Measurements from ENCODE around the gene ABCC10. TPM values are rescaled to one million over a fixed set of nuclear protein-coding genes. Genes with fewer than 3 reads are reported as not detected.
"Not testable (repeated sequence)": the region's sequence is repeated elsewhere in the genome, so short reads cannot be mapped to it uniquely, and the experiment has no call there.

ABCC10 gene
- total RNA-seq, 1 donor from 2014 or later, result 22.8 TPM

DNA sequence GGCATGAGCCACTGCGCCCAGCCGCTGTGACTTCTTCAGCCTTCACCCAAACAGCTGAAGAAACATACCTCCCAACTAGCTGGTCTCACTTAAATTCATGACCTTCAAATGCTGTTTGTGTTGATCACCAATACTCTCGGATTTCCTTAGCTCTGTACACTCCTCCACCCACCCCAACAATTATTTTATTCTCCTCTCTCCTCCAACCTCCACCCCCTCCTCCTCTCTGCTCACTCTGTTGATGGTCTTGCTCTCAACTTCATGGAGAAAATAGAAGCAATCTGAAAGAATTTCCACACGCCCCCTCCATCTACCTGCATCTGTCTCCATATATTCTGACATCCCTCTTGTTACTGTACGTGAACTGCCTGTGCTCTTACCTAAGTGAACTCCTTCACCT is 34.6 kb downstream of the ABCC10 start:
- TF ChIP-seq, protein P1, sequence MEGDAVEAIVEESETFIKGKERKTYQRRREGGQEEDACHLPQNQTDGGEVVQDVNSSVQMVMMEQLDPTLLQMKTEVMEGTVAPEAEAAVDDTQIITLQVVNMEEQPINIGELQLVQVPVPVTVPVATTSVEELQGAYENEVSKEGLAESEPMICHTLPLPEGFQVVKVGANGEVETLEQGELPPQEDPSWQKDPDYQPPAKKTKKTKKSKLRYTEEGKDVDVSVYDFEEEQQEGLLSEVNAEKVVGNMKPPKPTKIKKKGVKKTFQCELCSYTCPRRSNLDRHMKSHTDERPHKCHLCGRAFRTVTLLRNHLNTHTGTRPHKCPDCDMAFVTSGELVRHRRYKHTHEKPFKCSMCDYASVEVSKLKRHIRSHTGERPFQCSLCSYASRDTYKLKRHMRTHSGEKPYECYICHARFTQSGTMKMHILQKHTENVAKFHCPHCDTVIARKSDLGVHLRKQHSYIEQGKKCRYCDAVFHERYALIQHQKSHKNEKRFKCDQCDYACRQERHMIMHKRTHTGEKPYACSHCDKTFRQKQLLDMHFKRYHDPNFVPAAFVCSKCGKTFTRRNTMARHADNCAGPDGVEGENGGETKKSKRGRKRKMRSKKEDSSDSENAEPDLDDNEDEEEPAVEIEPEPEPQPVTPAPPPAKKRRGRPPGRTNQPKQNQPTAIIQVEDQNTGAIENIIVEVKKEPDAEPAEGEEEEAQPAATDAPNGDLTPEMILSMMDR (IDR thresholded peaks at IDR 0.05), result no peak
- no peak for TF ChIP-seq POLR2A (IDR thresholded peaks at IDR 0.05)
- TF ChIP-seq POLR2AphosphoS5 (IDR thresholded peaks at IDR 0.05; ENCODE audit: insufficient read depth in 1 of 2, low read depth in 1 of 2), result no peak
- no peaks in the 10 kb centered on the region for H3K9me3 ChIP-seq
- no peak overlapping the region for H3K4me3 ChIP-seq
- no peak overlapping the region for H3K27ac ChIP-seq
- DNase-seq (ENCODE audit: extremely low spot score in 2 of 2), result no peak
- H3K27me3 ChIP-seq, result no peaks in the 10 kb centered on the region
- intact Hi-C loops (cut with DNase I), result no loop called here
- H3K36me3 ChIP-seq, result no peaks in the 10 kb centered on the region
- no peaks in the 10 kb centered on the region for H3K4me1 ChIP-seq

DNA sequence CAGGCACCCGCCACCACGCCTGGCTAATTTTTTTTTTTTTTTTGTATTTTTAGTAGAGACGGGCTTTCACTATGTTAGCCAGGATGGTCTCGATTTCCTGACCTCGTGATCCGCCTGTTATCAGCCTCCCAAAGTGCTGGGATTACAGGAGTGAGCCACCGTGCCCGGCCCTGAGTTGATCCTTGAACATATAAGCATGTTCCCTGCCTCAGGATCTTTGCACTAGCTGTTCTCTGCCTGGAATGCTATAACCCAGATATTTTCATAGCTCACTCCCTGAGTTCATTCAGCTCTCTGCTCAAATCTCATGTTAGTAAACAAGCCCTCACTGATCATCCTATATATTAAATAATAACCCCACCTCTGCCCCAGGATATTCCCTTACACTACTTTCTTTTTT is 37.0 kb downstream of the ABCC10 start:
- no peaks in the 10 kb centered on the region for H3K4me1 ChIP-seq
- no peak for DNase-seq (ENCODE audit: extremely low spot score in 2 of 2)
- no peaks in the 10 kb centered on the region for H3K9me3 ChIP-seq
- no peaks in the 10 kb centered on the region for H3K27me3 ChIP-seq
- H3K27ac ChIP-seq, result no peak overlapping the region
- intact Hi-C loops (cut with DNase I), result no loop called here
- H3K36me3 ChIP-seq, result no peaks in the 10 kb centered on the region
- H3K4me3 ChIP-seq, result no peak overlapping the region
- TF ChIP-seq POLR2A (IDR thresholded peaks at IDR 0.05), result no peak
- no peak for TF ChIP-seq POLR2AphosphoS5 (IDR thresholded peaks at IDR 0.05; ENCODE audit: insufficient read depth in 1 of 2, low read depth in 1 of 2)
- TF ChIP-seq, protein P1 (IDR thresholded peaks at IDR 0.05), result no peak

DNA sequence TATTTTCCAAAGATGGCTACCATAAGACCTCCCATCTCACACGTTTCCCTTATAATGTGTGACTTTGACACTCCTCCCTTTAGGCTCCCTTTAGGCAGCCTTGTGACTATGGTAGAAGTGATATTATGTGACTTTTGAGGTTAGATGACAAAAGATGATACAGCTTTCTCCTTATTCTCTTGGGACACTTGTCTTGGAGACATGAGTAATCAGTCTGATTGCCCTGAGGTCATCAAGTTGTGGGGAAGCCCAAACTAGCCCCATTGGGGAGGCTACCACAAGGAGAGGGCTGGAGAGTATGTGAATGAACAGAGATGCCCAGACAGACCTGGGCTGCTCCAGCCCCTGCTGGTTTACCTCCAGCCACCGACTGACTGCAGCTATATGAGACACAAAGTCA is 38.6 kb downstream of the ABCC10 start:
- intact Hi-C loops (cut with DNase I), result no loop called here
- no peak overlapping the region for H3K4me3 ChIP-seq
- DNase-seq (ENCODE audit: extremely low spot score in 2 of 2), result no peak
- H3K9me3 ChIP-seq, result no peaks in the 10 kb centered on the region
- no peaks in the 10 kb centered on the region for H3K36me3 ChIP-seq
- no peak overlapping the region for H3K27ac ChIP-seq
- no peaks in the 10 kb centered on the region for H3K27me3 ChIP-seq
- H3K4me1 ChIP-seq, result no peaks in the 10 kb centered on the region
- TF ChIP-seq POLR2AphosphoS5 (IDR thresholded peaks at IDR 0.05; ENCODE audit: insufficient read depth in 1 of 2, low read depth in 1 of 2) (no peak), POLR2A (IDR thresholded peaks at IDR 0.05) (no peak)
- TF ChIP-seq, protein P1 (IDR thresholded peaks at IDR 0.05), result no peak

DNA sequence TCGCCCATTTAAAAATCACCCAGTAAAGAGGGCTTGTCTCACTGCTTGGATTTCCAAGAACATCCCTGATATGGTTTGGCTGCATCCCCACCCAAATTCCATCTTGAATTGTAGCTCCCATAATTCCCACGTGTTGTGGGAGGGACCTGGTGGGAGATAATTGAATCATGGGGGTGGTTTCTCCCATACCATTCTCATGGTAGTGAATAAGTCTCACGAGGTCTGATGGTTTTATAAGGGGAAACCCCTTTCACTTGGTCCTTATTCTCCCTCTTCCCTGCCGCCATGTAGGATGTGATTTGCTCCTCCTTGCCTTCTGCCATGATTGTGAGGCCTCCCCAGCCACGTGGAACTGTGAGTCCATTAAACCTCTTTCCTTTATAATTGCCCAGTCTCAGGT is 39.9 kb downstream of the ABCC10 start:
- DNase-seq (ENCODE audit: extremely low spot score in 2 of 2); H3K36me3 ChIP-seq; H3K9me3 ChIP-seq; H3K4me1 ChIP-seq; H3K4me3 ChIP-seq; H3K27me3 ChIP-seq; intact Hi-C loops (cut with DNase I); H3K27ac ChIP-seq: not testable (repeated sequence)

DNA sequence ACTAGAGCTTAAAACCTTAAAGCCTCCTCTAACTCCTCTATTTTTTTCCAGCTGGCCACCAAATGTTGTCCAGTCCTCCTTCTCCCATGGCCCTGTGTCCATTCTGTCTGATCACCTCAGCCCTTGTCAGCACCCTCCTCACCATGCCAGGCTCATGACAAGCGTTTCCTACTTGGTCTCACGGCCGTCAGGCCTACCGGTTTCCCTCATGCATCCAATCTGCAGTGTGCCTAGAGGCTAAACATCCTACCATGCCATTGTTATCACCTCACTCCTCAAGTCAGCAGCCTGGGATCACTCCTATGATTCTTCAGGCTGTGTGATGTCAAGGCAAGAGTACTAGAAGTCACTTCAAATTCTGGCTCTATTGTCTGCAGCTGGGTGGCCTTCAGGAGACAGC is 40.4 kb downstream of the ABCC10 start:
- no peak for DNase-seq (ENCODE audit: extremely low spot score in 2 of 2)
- H3K4me1 ChIP-seq, result no peaks in the 10 kb centered on the region
- no peaks in the 10 kb centered on the region for H3K36me3 ChIP-seq
- H3K27me3 ChIP-seq, result no peaks in the 10 kb centered on the region
- no peak for TF ChIP-seq POLR2AphosphoS5 (IDR thresholded peaks at IDR 0.05; ENCODE audit: insufficient read depth in 1 of 2, low read depth in 1 of 2)
- intact Hi-C loops (cut with DNase I), result no loop called here
- no peak overlapping the region for H3K27ac ChIP-seq
- no peak overlapping the region for H3K4me3 ChIP-seq
- no peaks in the 10 kb centered on the region for H3K9me3 ChIP-seq

DNA sequence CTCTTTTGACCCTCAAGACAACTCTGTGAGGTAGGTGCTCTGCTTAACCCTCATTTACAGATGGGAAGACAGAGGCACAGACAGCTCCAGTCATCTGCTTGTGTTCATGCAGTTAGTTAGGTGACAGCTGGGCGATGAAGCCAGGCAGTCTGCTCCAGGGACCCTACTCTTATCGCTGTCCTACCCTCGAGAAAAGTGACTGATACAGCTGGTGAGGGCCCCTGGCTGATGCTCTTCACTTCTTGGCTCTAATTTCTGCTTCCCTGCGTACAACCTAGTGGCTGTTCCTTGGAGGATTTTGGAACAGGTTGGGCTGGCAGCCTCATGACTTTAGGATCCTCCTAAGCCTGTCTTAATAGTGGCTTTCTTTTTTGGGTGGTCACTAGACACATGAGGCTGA is 40.9 kb downstream of the ABCC10 start:
- no peak overlapping the region for H3K27ac ChIP-seq
- intact Hi-C loops (cut with DNase I), result no loop called here
- DNase-seq (ENCODE audit: extremely low spot score in 2 of 2), result no peak
- H3K27me3 ChIP-seq, result no peaks in the 10 kb centered on the region
- TF ChIP-seq, protein P1 (IDR thresholded peaks at IDR 0.05), result no peak
- TF ChIP-seq POLR2A (IDR thresholded peaks at IDR 0.05) (no peak), POLR2AphosphoS5 (IDR thresholded peaks at IDR 0.05; ENCODE audit: insufficient read depth in 1 of 2, low read depth in 1 of 2) (no peak)
- H3K36me3 ChIP-seq, result no peaks in the 10 kb centered on the region
- H3K4me3 ChIP-seq, result no peak overlapping the region
- no peaks in the 10 kb centered on the region for H3K9me3 ChIP-seq
- H3K4me1 ChIP-seq, result no peaks in the 10 kb centered on the region
